Activated CD4-positive, CD25-positive, alpha-beta regulatory T cell treated with anti-CD3 and anti-CD28 coated beads, Interleukin-2, amount 50 U/mL, for 16 hours (primary cell): Measurements from ENCODE around the gene TRAPPC5.
"Not testable (repeated sequence)": the region's sequence is repeated elsewhere in the genome, so short reads cannot be mapped to it uniquely, and the experiment has no call there.

ENCODE experiments used
- DNase-seq: peaks from one replicate; pipeline ENCODE4 v3.0.0-alpha.2; 2020; ENCODE audit warnings: low read depth, low spot score

Gene TRAPPC5

GRCh38 chr19:7680606-7681339 lies at the start of gene TRAPPC5:
Gene TRAPPC5 (plus strand): TSS chr19:7680833. CDS start chr19:7682254, 1,421 bp downstream.
- peak; percentile 76 for DNase-seq

DNA sequence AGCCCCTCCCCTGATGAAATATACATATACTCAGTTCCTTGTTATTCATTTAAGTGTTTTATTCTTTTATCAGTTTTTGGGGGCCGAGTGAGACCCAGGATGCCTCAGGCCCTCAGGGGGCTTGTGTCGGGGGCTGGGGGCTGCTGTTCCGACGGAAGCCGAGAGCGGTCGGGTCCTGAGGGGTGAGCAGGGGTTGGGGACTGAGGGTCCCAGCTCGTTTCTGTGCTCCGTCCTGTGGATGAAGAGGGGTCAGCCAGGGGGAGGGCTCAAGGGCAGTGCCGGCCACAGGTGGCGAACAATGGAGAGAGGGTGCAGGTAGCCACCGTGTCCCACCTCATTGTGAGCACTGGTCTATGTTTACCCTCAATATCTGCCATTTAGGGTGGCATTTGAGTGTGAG lies 49.1 kb upstream of the TRAPPC5 start:
- no peak for DNase-seq

DNA sequence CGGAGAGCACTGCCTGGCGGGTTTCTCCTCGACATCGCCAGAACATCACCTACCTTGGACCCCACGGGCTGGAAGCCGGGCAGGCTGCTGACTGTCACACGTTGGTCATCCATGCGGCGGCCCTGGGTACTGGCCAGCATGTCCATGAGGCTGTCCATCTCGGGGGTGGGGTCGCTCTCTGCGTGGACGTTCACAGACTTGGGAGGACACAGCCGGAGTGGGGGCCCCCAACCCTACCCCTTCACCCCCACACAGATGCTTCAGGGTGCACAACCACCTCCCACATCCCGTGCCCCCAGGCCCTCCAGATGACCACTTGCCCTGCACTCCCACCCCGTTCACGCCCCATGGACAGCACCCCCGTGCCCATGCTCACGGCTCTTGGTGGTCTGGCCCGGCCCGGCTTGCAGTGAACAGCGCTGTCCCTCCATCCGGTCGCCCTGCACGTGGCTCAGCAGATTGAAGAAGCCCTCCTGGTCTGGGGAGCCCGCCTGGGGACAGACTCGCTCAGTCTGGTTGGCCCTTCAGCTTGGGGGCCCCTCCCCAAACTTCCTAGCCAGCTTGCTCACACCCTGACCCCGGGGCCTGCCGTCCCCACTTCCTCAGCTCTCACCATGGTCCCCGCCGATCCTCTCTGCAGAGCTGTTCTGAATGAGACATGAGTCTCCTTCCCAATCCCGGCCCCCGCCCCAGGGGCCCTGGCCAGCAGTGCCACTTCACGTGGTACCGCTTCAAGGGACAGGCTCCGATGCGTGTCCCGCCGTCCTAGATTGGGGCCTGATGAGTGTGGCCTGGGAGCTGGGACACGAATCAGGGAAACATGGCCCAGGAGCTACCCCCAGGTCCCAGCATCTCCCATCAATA lies 48.1 kb upstream of the TRAPPC5 start:
- no peak for DNase-seq

- DNase-seq, result no peak
These were observed 46.9 kb upstream of the TRAPPC5 start, which contains the start of gene PCP2 for GRCh38 chr19:7633698-7634097. Gene PCP2 (minus strand): TSS chr19:7633719. CDS start chr19:7633457, 262 bp downstream.

DNA sequence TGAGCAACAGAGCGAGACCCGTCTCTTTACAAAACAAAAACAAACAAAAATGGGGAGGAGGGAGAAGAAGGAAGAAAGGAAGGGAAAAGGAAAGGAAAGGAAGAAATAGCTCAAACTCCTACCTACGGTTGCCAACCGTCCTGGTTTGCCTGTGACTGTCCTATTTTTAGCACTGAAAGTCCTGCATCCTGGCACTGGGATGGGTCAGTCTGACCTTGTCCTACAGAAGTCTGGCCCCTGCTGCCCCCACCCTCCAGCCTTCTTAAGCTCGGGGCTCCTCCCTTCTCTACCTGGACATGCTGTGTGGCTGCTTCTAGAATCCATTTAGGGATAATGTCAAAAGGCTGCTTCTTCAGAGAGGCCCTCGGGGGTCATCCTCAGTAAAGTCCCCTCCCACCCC lies 45.0 kb upstream of the TRAPPC5 start:
- DNase-seq, result no peak

DNA sequence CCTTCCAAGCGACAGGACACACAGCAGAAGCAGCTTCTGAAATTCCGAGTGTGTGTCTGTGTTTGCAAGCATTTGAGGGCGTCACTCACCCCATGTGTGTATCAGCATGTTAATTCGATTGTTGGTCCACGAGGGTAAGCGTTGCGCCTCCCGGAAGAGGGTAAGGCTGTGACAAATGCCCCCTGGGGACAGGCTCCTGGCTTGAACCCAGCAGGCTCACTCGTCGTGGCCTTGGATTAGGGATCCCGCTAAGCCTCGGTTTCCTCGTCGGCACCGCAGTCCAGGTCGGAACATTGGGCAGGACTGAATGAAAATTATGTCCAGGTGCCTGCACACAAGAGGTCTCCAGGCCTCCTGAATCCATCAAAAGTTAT lies 44.3 kb upstream of the TRAPPC5 start:
- DNase-seq, result no peak

DNA sequence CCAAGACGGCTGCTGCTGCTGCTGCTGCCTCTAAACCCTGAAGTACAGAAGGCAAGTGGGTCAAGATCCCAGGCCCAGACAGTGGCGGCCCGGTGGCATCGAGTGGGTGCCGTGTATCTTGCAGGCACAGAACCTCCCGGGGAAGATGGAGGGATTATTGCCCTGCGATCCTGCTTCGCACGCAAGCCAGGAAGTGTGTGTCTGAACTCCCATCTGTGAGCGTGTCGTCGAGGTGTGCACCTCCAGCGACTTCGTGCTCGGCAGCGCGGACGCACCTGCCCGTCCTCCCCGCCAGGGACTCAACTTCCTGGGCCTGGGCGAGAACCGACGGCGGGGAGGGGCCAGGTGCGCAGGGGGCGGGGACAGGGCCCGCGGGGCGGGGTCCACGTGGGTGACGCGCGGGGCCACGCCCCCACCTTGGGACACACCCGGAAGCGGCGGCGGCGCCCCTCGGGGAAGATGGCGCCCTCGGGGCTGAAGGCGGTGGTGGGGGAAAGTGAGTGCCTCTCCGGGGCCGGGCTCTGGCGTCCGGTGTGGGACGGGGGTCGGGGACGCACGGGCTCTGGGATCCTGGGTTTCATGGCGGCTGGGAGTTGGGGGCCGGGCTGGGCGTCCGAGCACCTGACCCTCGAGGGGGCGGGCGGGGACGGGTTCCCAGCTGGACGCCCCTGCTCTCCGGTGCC lies 43.8 kb upstream of the TRAPPC5 start, which contains the start of gene STXBP2:
TSS of gene STXBP2 (plus strand) at position 420 of the 683 bp plus-strand sequence. CDS start at position 460, 40 bp downstream.
- peak; percentile 85 for DNase-seq

DNA sequence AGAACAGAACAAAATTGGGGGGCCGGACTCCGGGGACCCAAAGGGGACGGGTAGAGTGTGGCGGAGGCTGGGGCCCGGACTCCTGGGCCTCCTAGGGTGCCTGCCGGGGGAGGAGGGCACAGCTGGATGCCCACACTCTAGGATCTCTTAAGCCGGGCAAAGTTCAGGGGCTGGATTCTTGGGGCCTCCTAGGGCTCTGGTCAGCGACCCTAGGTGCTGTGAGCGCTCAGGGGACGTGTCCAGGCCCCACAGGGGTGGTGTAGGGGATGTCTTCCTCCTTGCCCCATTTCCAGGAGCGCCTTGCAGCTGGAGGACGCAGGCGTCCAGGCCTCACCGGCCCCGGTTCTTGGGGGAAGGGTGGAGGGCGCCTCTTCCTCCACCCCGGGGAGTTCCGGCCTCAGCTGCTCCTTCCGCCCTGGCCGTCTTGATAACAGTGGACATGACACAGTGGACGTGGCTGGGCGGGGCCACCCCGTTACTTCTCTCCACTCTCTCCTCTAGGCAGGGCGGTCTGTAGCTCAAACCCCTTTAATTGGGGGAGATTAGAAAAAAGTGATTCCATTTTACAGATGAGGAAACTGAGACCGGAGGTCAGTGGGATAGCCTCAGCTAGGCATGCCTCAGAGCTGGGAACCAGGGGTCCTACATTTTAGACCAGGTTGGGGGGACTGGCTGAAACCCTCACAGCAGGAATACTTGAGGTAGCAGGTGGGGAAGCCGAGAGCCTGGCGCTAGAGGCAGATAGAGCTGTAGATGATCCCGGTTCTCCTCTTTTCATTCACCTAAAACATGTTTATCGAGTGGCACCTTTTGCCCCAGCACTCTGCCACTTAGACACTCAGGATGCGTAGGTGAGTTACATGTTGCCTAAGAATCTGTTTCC lies 43.0 kb upstream of the TRAPPC5 start:
- no peak for DNase-seq

DNA sequence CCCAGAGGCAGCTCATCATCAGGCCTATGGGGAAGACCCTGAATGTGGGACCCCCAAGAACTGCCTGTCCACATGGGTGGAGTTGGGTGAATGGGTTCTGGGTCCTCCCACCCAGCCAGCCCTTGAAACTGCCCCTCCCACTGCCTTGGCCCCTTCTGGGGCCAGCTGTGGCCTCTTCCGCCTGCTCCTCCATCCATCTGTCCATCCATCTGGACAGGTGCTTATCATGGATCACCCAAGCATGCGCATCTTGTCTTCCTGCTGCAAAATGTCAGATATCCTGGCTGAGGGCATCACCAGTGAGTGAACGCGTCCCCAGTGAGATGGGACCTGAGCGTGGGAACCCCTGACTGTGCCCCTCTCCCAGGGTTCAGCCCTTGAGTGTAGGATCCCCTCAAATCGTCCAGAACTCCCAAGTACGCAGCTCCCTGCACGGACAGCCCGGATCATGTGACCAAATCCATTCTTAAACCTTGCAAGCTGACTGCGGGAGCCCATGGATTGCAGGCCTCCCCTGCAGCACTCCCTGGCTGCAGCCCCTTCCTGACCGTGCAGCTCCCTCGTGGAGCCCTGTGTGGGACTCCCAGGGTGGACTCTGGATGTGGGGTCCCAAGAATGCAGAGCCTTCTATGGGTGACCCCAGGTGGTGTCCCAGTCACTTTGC lies 41.7 kb upstream of the TRAPPC5 start:
- no peak for DNase-seq

DNA sequence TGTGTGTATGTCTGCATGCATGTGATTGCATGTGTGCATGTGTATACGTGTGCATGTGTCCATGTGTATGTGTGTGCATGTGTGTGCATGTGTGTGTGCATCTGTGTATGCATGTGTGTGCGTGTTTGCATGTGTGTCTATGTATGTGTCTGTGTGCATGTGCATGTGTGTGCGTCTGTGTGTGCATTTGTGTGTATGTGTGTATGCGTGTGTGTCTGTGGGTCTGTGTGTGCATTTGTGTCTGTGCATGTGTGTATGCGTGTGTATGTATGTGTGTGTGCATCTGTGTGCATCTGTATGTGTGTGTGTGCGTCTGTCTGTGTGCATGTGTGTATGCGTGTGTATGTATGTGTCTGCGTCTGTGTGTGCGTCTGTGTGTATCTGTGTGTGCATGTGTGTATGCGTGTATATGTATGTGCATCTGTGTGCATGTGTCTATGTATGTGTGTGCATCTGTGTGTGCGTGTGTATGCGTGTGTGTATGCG lies 40.7 kb upstream of the TRAPPC5 start:
- DNase-seq, result no peak

DNA sequence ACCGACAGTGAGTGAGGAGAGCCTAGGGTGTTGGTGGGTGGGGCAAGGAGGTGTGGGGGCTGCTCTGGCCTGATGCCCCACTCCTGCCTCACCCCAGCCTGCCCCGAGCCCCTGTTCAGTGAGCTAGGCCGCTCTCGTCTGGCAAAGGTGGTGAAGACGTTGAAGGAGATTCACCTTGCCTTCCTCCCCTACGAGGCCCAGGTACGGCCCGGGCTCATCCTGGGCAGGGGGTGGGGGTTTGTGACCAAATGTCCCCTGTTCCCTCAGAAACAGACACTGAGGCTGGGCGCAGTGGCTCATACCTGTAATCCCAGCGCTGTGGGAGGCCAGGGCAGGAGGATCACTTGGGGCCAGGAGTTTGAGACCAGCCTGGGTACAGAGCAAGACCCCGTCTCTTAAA lies 39.8 kb upstream of the TRAPPC5 start:
- no peak for DNase-seq

DNA sequence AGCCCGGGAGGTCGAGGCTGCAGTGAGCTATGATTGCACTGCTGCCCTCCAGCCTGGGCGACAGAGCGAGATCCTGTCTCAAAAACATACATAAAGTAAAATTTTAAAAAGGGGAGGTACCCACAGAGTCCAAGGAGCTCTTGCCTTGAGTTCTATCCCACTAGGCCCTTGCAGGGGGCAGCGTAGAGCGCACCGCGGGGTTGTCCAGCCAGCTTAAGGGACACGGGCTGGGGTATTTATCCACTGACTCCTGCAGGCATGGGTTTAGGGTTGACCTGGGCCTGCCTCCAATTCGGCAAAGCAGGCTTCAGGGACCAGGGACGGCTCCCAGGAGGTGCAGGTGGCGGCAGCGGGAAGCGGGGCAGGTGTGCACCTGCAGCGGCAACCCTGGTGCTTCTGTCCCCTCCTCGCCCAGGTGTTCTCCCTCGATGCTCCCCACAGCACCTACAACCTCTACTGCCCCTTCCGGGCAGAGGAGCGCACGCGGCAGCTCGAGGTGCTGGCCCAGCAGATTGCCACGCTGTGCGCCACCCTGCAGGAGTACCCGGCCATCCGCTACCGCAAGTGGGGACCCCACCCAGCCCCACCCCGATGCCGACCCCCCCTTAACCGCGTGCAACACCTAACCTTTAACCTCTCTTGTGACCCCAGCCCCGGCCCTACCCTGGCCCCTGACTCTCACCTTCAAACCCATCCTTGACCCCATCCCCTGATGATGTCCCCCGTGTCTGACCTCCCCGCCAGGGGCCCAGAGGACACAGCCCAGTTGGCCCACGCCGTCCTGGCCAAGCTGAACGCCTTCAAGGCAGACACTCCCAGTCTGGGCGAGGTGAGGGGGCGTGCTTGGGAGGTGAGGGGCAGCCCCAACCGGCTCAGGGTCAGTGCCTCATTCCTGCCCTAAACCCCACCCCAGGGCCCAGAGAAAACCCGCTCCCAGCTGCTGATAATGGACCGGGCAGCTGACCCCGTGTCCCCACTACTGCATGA lies 39.0 kb upstream of the TRAPPC5 start:
- no peak for DNase-seq

DNA sequence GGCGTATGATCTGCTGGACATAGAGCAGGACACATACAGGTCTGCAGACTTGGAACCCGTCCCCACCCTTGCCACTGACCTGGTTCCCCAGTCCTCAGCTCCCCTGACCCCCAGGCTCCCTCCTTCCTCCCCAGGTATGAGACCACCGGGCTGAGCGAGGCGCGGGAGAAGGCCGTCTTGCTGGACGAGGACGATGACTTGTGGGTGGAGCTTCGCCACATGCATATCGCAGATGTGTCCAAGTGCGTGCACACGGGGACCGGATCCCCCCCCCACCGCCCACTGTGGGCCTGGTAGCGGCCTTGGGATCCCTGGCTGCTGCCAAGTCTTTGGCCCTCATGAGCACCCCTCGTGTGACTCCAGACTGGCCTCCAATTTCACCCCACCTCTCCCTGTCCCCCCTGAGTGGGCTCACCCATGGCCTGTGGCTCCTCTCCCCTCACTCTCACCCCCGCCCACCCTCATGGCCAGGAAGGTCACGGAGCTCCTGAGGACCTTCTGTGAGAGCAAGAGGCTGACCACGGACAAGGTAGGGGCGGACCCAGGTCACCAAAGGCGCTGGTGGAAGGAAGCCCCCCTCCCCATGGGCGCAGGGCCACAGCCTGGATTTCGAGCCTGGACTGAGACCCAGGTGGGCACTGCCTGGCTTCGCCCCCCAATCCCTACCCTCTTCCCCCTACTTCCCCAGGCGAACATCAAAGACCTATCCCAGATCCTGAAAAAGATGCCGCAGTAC lies 38.2 kb upstream of the TRAPPC5 start:
- no peak for DNase-seq

DNA sequence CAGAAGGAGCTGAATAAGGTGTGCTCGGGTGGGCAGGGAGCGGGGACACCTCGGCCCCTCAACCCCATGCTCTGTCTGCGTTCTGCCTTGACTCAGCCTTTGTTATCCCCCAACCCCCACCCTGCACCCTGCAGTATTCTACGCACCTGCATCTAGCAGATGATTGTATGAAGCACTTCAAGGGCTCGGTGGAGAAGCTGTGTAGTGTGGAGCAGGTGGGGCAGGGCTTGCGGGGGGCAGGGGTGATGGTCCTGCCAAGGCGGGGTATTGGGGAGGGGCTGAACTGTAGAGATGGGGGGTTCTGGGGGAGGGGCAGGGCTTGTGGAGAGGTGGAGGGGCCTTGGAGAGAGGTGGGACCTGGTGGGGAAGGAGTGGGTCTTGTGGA lies 37.6 kb upstream of the TRAPPC5 start:
- no peak for DNase-seq

GRCh38 chr19:7643629-7644549 lies 36.7 kb upstream of the TRAPPC5 start:
- DNase-seq, result not testable (repeated sequence)

DNA sequence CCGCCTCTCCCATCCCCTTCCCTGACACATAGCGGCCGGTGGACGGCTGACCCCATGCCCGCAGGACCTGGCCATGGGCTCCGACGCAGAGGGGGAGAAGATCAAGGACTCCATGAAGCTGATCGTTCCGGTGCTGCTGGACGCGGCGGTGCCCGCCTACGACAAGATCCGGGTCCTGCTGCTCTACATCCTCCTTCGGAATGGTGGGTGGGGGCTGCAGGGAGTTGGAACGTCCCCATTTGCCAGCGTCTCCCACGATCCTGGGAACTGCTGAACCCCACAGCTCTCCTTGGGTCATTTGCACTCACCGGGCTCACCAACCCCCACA lies 36.1 kb upstream of the TRAPPC5 start:
- DNase-seq, result no peak

GRCh38 chr19:7645163-7645562 lies 35.5 kb upstream of the TRAPPC5 start:
- DNase-seq, result no peak
